ENCODE measurements around the gene FHL2. TPM values are rescaled to one million over a fixed set of nuclear protein-coding genes. Genes with fewer than 3 reads are reported as not detected.

Gene FHL2
- total RNA-seq, 1 donor from 2014 or later = 5.3 TPM

GRCh38 chr2:105391058-105391627 lies 7.7 kb downstream of the FHL2 start:
- no peaks in the 10 kb centered on the region for H3K9me3 Mint-ChIP-seq
- intact Hi-C loops (cut with micrococcal nuclease) = no loop called here
- H3K36me3 Mint-ChIP-seq (ENCODE audit: low read depth) = no peaks in the 10 kb centered on the region
- H3K4me3 Mint-ChIP-seq (ENCODE audit: low read depth) = no peak overlapping the region
- DNase-seq (ENCODE audit: low spot score) = no peak
- no peaks in the 10 kb centered on the region for H3K27me3 Mint-ChIP-seq (ENCODE audit: low read depth)
- no peak overlapping the region for H3K27ac Mint-ChIP-seq
- H3K4me1 Mint-ChIP-seq (ENCODE audit: low read depth) = no peaks in the 10 kb centered on the region

- Mint-ChIP-seq H3K4me1 (ENCODE audit: low read depth) (no peaks in the 10 kb centered on the region), H3K36me3 (ENCODE audit: low read depth) (peaks cover 4% of the 10 kb centered on the region), H3K9me3 (no peaks in the 10 kb centered on the region), H3K4me3 (ENCODE audit: low read depth) (no peak overlapping the region), H3K27ac (no peak overlapping the region), H3K27me3 (ENCODE audit: low read depth) (no peaks in the 10 kb centered on the region)
- intact Hi-C loops (cut with micrococcal nuclease) = no loop called here
- no peak for DNase-seq (ENCODE audit: low spot score)
These were observed 8.4 kb downstream of the FHL2 start for GRCh38 chr2:105390454-105390853.

- Mint-ChIP-seq H3K36me3 (ENCODE audit: low read depth) (peaks cover 6% of the 10 kb centered on the region), H3K4me1 (ENCODE audit: low read depth) (no peaks in the 10 kb centered on the region), H3K27ac (no peak overlapping the region), H3K4me3 (ENCODE audit: low read depth) (no peak overlapping the region), H3K27me3 (ENCODE audit: low read depth) (no peaks in the 10 kb centered on the region), H3K9me3 (no peaks in the 10 kb centered on the region)
- no peak for DNase-seq (ENCODE audit: low spot score)
- intact Hi-C loops (cut with micrococcal nuclease) = no loop called here
These were observed 9.9 kb downstream of the FHL2 start for GRCh38 chr2:105388971-105389381.

- H3K27me3 Mint-ChIP-seq (ENCODE audit: low read depth) = no peaks in the 10 kb centered on the region
- H3K36me3 Mint-ChIP-seq (ENCODE audit: low read depth) = peaks cover 6% of the 10 kb centered on the region
- no peak overlapping the region for H3K4me3 Mint-ChIP-seq (ENCODE audit: low read depth)
- DNase-seq (ENCODE audit: low spot score) = no peak
- no peak overlapping the region for H3K27ac Mint-ChIP-seq
- intact Hi-C loops (cut with micrococcal nuclease) = no loop called here
- no peaks in the 10 kb centered on the region for H3K4me1 Mint-ChIP-seq (ENCODE audit: low read depth)
- H3K9me3 Mint-ChIP-seq = no peaks in the 10 kb centered on the region
These were observed 11.6 kb downstream of the FHL2 start for GRCh38 chr2:105387225-105387624.

- H3K4me1 Mint-ChIP-seq (ENCODE audit: low read depth) = peaks cover 1% of the 10 kb centered on the region
- intact Hi-C loops (cut with micrococcal nuclease) = no loop called here
These were observed 12.9 kb downstream of the FHL2 start for GRCh38 chr2:105385731-105386540.

GRCh38 chr2:105384861-105385260 lies 14.0 kb downstream of the FHL2 start:
- Mint-ChIP-seq H3K4me1 (ENCODE audit: low read depth) (peaks cover 4% of the 10 kb centered on the region), H3K9me3 (no peaks in the 10 kb centered on the region), H3K27me3 (ENCODE audit: low read depth) (no peaks in the 10 kb centered on the region), H3K27ac (no peak overlapping the region), H3K36me3 (ENCODE audit: low read depth) (peaks cover 6% of the 10 kb centered on the region), H3K4me3 (ENCODE audit: low read depth) (no peak overlapping the region)
- no peak for DNase-seq (ENCODE audit: low spot score)
- intact Hi-C loops (cut with micrococcal nuclease) = no loop called here

More at GRCh38 chr2:105385731-105386540, 12.9 kb downstream of the FHL2 start:
- peaks cover 6% of the 10 kb centered on the region for H3K36me3 Mint-ChIP-seq (ENCODE audit: low read depth)
- no peaks in the 10 kb centered on the region for H3K27me3 Mint-ChIP-seq (ENCODE audit: low read depth)
- no peak overlapping the region for H3K27ac Mint-ChIP-seq
- DNase-seq (ENCODE audit: low spot score) = no peak
- H3K4me3 Mint-ChIP-seq (ENCODE audit: low read depth) = no peak overlapping the region
- no peaks in the 10 kb centered on the region for H3K9me3 Mint-ChIP-seq

GRCh38 chr2:105384216-105384615 lies 14.6 kb downstream of the FHL2 start:
- Mint-ChIP-seq H3K4me1 (ENCODE audit: low read depth) (peaks cover 6% of the 10 kb centered on the region), H3K27me3 (ENCODE audit: low read depth) (no peaks in the 10 kb centered on the region), H3K4me3 (ENCODE audit: low read depth) (no peak overlapping the region), H3K36me3 (ENCODE audit: low read depth) (peaks cover 6% of the 10 kb centered on the region), H3K27ac (no peak overlapping the region), H3K9me3 (no peaks in the 10 kb centered on the region)
- intact Hi-C loops (cut with micrococcal nuclease) = no loop called here
- DNase-seq (ENCODE audit: low spot score) = no peak

- no peaks in the 10 kb centered on the region for H3K9me3 Mint-ChIP-seq
- intact Hi-C loops (cut with micrococcal nuclease) = no loop called here
- H3K36me3 Mint-ChIP-seq (ENCODE audit: low read depth) = peaks cover 6% of the 10 kb centered on the region
These were observed 15.3 kb downstream of the FHL2 start for GRCh38 chr2:105383432-105384166.

GRCh38 chr2:105382177-105382576 lies 16.7 kb downstream of the FHL2 start:
- H3K4me1 Mint-ChIP-seq (ENCODE audit: low read depth) = peaks cover 6% of the 10 kb centered on the region

More at GRCh38 chr2:105383432-105384166, 15.3 kb downstream of the FHL2 start:
- Mint-ChIP-seq H3K27me3 (ENCODE audit: low read depth) (no peaks in the 10 kb centered on the region), H3K4me1 (ENCODE audit: low read depth) (peaks cover 6% of the 10 kb centered on the region), H3K4me3 (ENCODE audit: low read depth) (no peak overlapping the region), H3K27ac (no peak overlapping the region)
- DNase-seq (ENCODE audit: low spot score) = no peak

GRCh38 chr2:105381101-105381668 lies 17.7 kb downstream of the FHL2 start:
- DNase-seq (ENCODE audit: low spot score) = no peak
- H3K27me3 Mint-ChIP-seq (ENCODE audit: low read depth) = no peaks in the 10 kb centered on the region
- intact Hi-C loops (cut with micrococcal nuclease) = no loop called here
- H3K9me3 Mint-ChIP-seq = no peaks in the 10 kb centered on the region
- H3K36me3 Mint-ChIP-seq (ENCODE audit: low read depth) = peaks cover 6% of the 10 kb centered on the region
- H3K4me3 Mint-ChIP-seq (ENCODE audit: low read depth) = no peak overlapping the region
- peaks cover 6% of the 10 kb centered on the region for H3K4me1 Mint-ChIP-seq (ENCODE audit: low read depth)
- H3K27ac Mint-ChIP-seq = no peak overlapping the region

More at GRCh38 chr2:105382177-105382576, 16.7 kb downstream of the FHL2 start:
- intact Hi-C loops (cut with micrococcal nuclease) = no loop called here
- H3K27ac Mint-ChIP-seq = no peak overlapping the region
- no peak overlapping the region for H3K4me3 Mint-ChIP-seq (ENCODE audit: low read depth)
- H3K9me3 Mint-ChIP-seq = no peaks in the 10 kb centered on the region
- DNase-seq (ENCODE audit: low spot score) = no peak
- H3K27me3 Mint-ChIP-seq (ENCODE audit: low read depth) = no peaks in the 10 kb centered on the region
- H3K36me3 Mint-ChIP-seq (ENCODE audit: low read depth) = peaks cover 6% of the 10 kb centered on the region

GRCh38 chr2:105380432-105381100 lies 18.3 kb downstream of the FHL2 start:
- DNase-seq (ENCODE audit: low spot score) = no peak
- peaks cover 6% of the 10 kb centered on the region for H3K4me1 Mint-ChIP-seq (ENCODE audit: low read depth)
- peaks cover 3% of the 10 kb centered on the region for H3K36me3 Mint-ChIP-seq (ENCODE audit: low read depth)
- H3K27me3 Mint-ChIP-seq (ENCODE audit: low read depth) = no peaks in the 10 kb centered on the region
- no peaks in the 10 kb centered on the region for H3K9me3 Mint-ChIP-seq
- H3K4me3 Mint-ChIP-seq (ENCODE audit: low read depth) = no peak overlapping the region
- no peak overlapping the region for H3K27ac Mint-ChIP-seq
- intact Hi-C loops (cut with micrococcal nuclease) = no loop called here

GRCh38 chr2:105379741-105380186 lies 19.1 kb downstream of the FHL2 start:
- no peak for DNase-seq (ENCODE audit: low spot score)
- H3K4me3 Mint-ChIP-seq (ENCODE audit: low read depth) = no peak overlapping the region
- H3K9me3 Mint-ChIP-seq = no peaks in the 10 kb centered on the region
- H3K36me3 Mint-ChIP-seq (ENCODE audit: low read depth) = peaks cover 3% of the 10 kb centered on the region
- intact Hi-C loops (cut with micrococcal nuclease) = loop anchor here (10.0 kb wide), 1 partner anchor 715 kb away; no protein-coding TSS in a partner anchor
- no peak overlapping the region for H3K27ac Mint-ChIP-seq
- no peaks in the 10 kb centered on the region for H3K27me3 Mint-ChIP-seq (ENCODE audit: low read depth)
- H3K4me1 Mint-ChIP-seq (ENCODE audit: low read depth) = peaks cover 6% of the 10 kb centered on the region
